ENCODE data around the gene ATP6V1C2. TPM values are rescaled to one million over a fixed set of nuclear protein-coding genes. Genes with fewer than 3 reads are reported as not detected.

ATP6V1C2 gene
- total and polyA plus RNA-seq, 9 of the 15 experiments (the other 6 are each of a cell fraction or from before 2014, with no cell fraction given): 0.01 to 0.31 (median 0.10) TPM; not detected in 4

GRCh38 chr2:10688921-10689807 is 32.3 kb upstream of the ATP6V1C2 start:
- H3K9me1 ChIP-seq (ENCODE audit: control insufficient read depth, insufficient read depth, low read length): no peaks in the 10 kb centered on the region
- peaks cover 62% of the 10 kb centered on the region for H3K79me2 ChIP-seq (ENCODE audit: control insufficient read depth, insufficient read depth, low read length)
- H4K20me1 ChIP-seq (replicated peaks; ENCODE audit: control insufficient read depth, insufficient read depth, low read length): peaks cover 7% of the 10 kb centered on the region
- POLR2A ChIA-PET: interaction anchor here (0.6 to 1.8 kb wide), 12 partner anchors 8 to 552 kb away, joined by 3 to 7 read pairs (median 3); no protein-coding TSS in a partner anchor
- peak overlapping the region; percentile 97 for H3K4me2 ChIP-seq (ENCODE audit: insufficient read depth, low read length)
- TSS peak; percentile 61 for BruUV-seq (replicated peaks)
- peak in 3 of 4 experiments; percentile 29 to 41 (median 37) for DNase-seq (ENCODE audit: extremely low read depth in 1 of 4, low spot score in 3 of 4)
- no peaks in the 10 kb centered on the region for H3K9me3 ChIP-seq (replicated peaks; ENCODE audit: control insufficient read depth, insufficient read depth, low read depth, low read length)
- no peaks in the 10 kb centered on the region for H3K27me3 ChIP-seq (ENCODE audit: control insufficient read depth in 2 of 2, insufficient read depth in 2 of 2, low read length in 2 of 2)
- H3K36me3 ChIP-seq (ENCODE audit: control insufficient read depth, insufficient read depth, low read length): peaks cover 34% of the 10 kb centered on the region
- intact Hi-C loops (cut with micrococcal nuclease): no loop called here
- H3K4me3 ChIP-seq: peak overlapping the region; percentile 70
- peak; percentile 25 for ATAC-seq
- H3K9ac ChIP-seq (ENCODE audit: insufficient read depth in 1 of 2, low read depth in 2 of 2, low read length in 2 of 2): peak overlapping the region; percentile 89 to 99
- peaks cover 19 to 23% of the 10 kb centered on the region in 2 experiments; a peak in 4 of 5 replicates for H3K4me1 ChIP-seq (replicated peaks in 1 of 2; ENCODE audit: control insufficient read depth in 2 of 2, insufficient read depth in 2 of 2, low read length in 2 of 2)
- TF ChIP-seq ID3 (CRISPR knock-in tag; IDR thresholded peaks at IDR 0.05) (no peak), ID3 (tag; IDR thresholded peaks at IDR 0.05) (peak; percentile 27; the same call in 1 of the 2 replicates), DACH1 (IDR thresholded peaks at IDR 0.05; ENCODE audit: partially characterized antibody) (peak; percentile 91), YBX1 (IDR thresholded peaks at IDR 0.05) (no peak), BRD9 (IDR thresholded peaks at IDR 0.05; ENCODE audit: low read depth, partially characterized antibody) (no peak), ZBTB1 (CRISPR knock-in tag; IDR thresholded peaks at IDR 0.05; ENCODE audit: borderline replicate concordance, low read depth) (peak; percentile 68; the same call in 1 of the 2 replicates), CBFA2T3 (IDR thresholded peaks at IDR 0.05) (peak; percentile 8; the same call in 1 of the 2 replicates), POLR2B (IDR thresholded peaks at IDR 0.05; ENCODE audit: low read depth, partially characterized antibody) (no peak), SRSF3 (IDR thresholded peaks at IDR 0.05; ENCODE audit: insufficient read depth, low read length) (0 out of 2 replicates have a peak, but pooled peaks have one; percentile 58), ERF (CRISPR knock-in tag; IDR thresholded peaks at IDR 0.05) (0 out of 2 replicates have a peak, but pooled peaks have one; percentile 7), POLR3G (IDR thresholded peaks at IDR 0.05; ENCODE audit: extremely low read depth, insufficient read length, insufficient replicate concordance) (no peak), TFAP4 (CRISPR knock-in tag; IDR thresholded peaks at IDR 0.05; ENCODE audit: borderline replicate concordance) (peak; percentile 82), RFX7 (CRISPR knock-in tag; IDR thresholded peaks at IDR 0.05) (no peak), PTBP1 (IDR thresholded peaks at IDR 0.05; ENCODE audit: low read depth, low read length) (no peak), FOXM1 (IDR thresholded peaks at IDR 0.05; ENCODE audit: low read depth) (no peak), FOXM1 (CRISPR knock-in tag; IDR thresholded peaks at IDR 0.05; ENCODE audit: low read depth) (0 out of 2 replicates have a peak, but pooled peaks have one; percentile 2), MLLT1 (IDR thresholded peaks at IDR 0.05) (no peak), SIN3A (IDR thresholded peaks at IDR 0.05; ENCODE audit: borderline replicate concordance in 2 of 2, control insufficient read depth in 1 of 2, low read depth in 2 of 2, low read length in 2 of 2) (peak; percentile 39 to 93), NR3C1 (CRISPR knock-in tag; IDR thresholded peaks at IDR 0.05) (0 out of 2 replicates have a peak, but pooled peaks have one; percentile 22)
- CTCF ChIA-PET (ENCODE audit: low intra/inter-chr PET ratio): interaction anchor here (0.6 kb wide), 1 partner anchor 14 kb away, joined by 3 read pairs; no protein-coding TSS in a partner anchor
- WGBS (ENCODE audit: insufficient coverage, low coverage, missing lambda C conversion rate): under 1% methylated on average over 26 of the region's 27 CpGs
- H2AFZ ChIP-seq (ENCODE audit: low read depth, low read length): peak overlapping the region; percentile 89
- peak overlapping the region; percentile 64 for H3K27ac ChIP-seq (ENCODE audit: extremely low read depth, low read depth, low read length)
- FAIRE-seq: no peak
- in situ Hi-C loops (cut with MboI): no loop called here

Data from K562 (cell line).